Stomach smooth muscle (tissue), 2 donors: ENCODE results near the gene IQUB.
"Not testable (repeated sequence)": the region's sequence is repeated elsewhere in the genome, so short reads cannot be mapped to it uniquely, and the experiment has no call there.

Source experiments
- H3K27ac ChIP-seq: one replicate; pipeline ENCODE4 v1.7.0; 2013; ENCODE audit warnings: mild to moderate bottlenecking, low read length, inconsistent platforms
- H3K27me3 ChIP-seq, 2 donors: one replicate each; pipeline ENCODE4 v1.7.0; 2013; ENCODE audit warnings: low read length in 2 of 2; ENCODE audit not compliant: insufficient read depth in 2 of 2, control insufficient read depth in 1 of 2
- H3K36me3 ChIP-seq, 2 donors: one replicate each; pipeline ENCODE4 v1.7.0; 2013; ENCODE audit warnings: low read length in 2 of 2; ENCODE audit not compliant: control insufficient read depth in 2 of 2, insufficient read depth in 2 of 2
- H3K4me1 ChIP-seq: one replicate; pipeline ENCODE4 v1.7.0; 2013; ENCODE audit warnings: low read length; ENCODE audit not compliant: control insufficient read depth, insufficient read depth
- H3K4me3 ChIP-seq, 2 donors: one replicate each; pipeline ENCODE4 v1.7.0; 2013; ENCODE audit warnings: low read length in 2 of 2
- H3K9ac ChIP-seq, 2 donors: one replicate each; pipeline ENCODE4 v1.7.0; 2013; ENCODE audit warnings: low read length in 2 of 2, mild to moderate bottlenecking in 1 of 2
- H3K9me3 ChIP-seq, 2 donors: one replicate each; pipeline ENCODE4 v1.7.0; 2013; ENCODE audit warnings: low read length in 2 of 2; ENCODE audit not compliant: control insufficient read depth in 2 of 2
- donor health status: healthy.
- donor health status: Pancreatic carcinoma.

IQUB gene

DNA sequence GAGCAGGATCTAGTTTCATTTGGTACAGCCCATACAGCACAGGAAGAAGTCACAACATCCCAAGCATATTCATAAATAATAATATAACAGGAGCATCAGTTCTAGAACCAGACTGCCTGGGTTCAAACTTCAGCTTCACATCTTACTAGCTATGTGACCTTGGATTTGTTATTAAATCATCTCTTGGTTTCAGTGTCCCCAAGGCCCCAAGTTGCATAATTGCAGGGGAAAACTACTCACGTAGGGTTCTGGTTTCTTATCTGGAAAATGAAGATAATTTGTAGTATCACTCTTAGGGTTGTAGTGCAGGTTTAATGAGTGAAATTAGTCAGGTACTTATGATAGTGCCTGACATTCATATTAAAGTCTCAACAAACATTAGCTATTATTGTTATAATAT, 5.5 kb upstream of the IQUB start:
- no peak overlapping the region for H3K9ac ChIP-seq
- no peaks in the 10 kb centered on the region for H3K4me1 ChIP-seq
- H3K4me3 ChIP-seq: no peak overlapping the region
- no peaks in the 10 kb centered on the region for H3K27me3 ChIP-seq
- H3K9me3 ChIP-seq: no peaks in the 10 kb centered on the region
- H3K27ac ChIP-seq: no peak overlapping the region
- H3K36me3 ChIP-seq: peaks cover 0 to 7% of the 10 kb centered on the region in 2 donors

GRCh38 chr7:123538897-123539296, 4.5 kb upstream of the IQUB start:
- Histone ChIP-seq H3K4me1 (peaks cover 4% of the 10 kb centered on the region), H3K36me3 (peaks cover 0 to 7% of the 10 kb centered on the region in 2 donors), H3K27ac (no peak overlapping the region), H3K27me3 (no peaks in the 10 kb centered on the region), H3K4me3 (no peak overlapping the region), H3K9me3 (no peaks in the 10 kb centered on the region), H3K9ac (no peak overlapping the region)

DNA sequence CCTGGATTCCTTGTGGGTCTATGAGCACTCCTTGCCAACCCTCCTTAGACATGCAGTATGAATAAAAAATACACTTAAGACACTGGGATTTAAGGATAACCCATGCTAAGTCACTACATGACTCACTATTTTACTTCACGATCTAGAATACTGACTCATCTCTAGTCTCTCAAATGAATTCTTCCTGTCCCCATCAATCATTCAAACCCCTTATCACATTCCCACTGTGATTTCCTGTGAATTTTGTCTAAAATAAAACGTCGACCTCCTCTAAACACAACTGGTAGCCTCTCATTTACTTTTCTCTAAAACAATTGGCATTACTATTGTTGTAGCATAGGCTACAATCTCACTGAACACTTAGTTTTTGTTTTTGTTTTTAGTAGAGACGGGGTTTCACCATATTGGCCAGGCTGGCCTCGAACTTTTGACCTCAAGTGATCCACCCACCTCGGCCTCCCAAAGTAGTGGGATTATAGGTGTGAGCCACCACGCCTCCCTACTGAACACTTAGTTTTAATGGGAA, 3.9 kb upstream of the IQUB start:
- Histone ChIP-seq H3K27ac (no peak overlapping the region), H3K9ac (no peak overlapping the region), H3K9me3 (no peaks in the 10 kb centered on the region), H3K4me3 (no peak overlapping the region), H3K4me1 (peaks cover 5% of the 10 kb centered on the region), H3K36me3 (peaks cover 0 to 3% of the 10 kb centered on the region in 2 donors), H3K27me3 (peaks cover 0 to 4% of the 10 kb centered on the region in 2 donors)

GRCh38 chr7:123537026-123537642, 2.7 kb upstream of the IQUB start:
- Histone ChIP-seq H3K4me3 (no peak overlapping the region), H3K36me3 (peaks cover 0 to 3% of the 10 kb centered on the region in 2 donors), H3K4me1 (peaks cover 5% of the 10 kb centered on the region), H3K9ac (no peak overlapping the region), H3K27me3 (peaks cover 0 to 4% of the 10 kb centered on the region in 2 donors), H3K9me3 (no peaks in the 10 kb centered on the region), H3K27ac (no peak overlapping the region)

DNA sequence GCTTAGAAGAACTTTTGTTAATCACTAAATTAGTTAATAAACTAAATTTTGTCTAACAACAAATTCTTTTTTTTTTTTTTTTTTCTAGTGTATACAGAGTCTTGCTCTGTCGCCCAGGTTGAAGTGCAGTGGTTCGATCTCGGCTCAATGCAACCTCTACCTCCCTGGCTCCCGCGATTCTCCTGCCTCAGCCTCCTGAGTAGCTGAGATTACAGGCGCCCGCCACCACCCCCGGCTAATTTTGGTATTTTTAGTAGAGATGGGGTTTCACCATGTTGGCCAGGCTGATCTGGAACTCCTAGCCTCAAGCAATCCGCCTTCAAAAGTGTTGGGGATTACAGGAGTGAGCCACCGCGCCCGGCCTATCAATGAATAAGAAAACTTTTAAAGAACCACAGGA, 1.1 kb upstream of the IQUB start:
- H3K36me3 ChIP-seq: no peaks in the 10 kb centered on the region
- peak overlapping the region; percentile 27 to 85 for H3K4me3 ChIP-seq
- no peaks in the 10 kb centered on the region for H3K9me3 ChIP-seq
- peak overlapping the region in 1 of 2 donors; percentile 33 for H3K9ac ChIP-seq
- peaks cover 5% of the 10 kb centered on the region for H3K4me1 ChIP-seq
- H3K27me3 ChIP-seq: peaks cover 0 to 4% of the 10 kb centered on the region in 2 donors
- no peak overlapping the region for H3K27ac ChIP-seq

DNA sequence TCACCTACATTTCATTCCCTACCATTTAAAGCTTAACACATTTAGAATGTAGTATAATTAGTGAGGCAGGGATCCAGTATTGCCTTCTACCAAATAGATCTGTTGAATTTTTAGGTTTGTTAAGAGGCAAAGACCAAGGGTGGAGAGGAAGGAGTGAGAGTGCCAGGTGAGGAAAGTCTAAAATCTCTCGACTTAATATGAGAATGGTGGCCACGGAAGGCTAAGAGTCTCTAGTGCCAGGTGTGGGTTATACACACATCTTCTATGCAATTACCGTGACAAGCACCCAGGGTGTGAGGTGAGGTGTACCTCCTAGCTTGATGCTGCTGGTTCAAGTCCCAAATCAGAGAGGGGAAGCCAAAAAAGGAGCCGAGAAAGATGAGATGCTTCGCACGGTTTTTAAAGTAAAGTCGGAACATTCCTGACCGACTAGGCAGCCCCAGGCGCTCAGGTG, 439 bp downstream of the IQUB start:
- Histone ChIP-seq H3K36me3 (no peaks in the 10 kb centered on the region), H3K27me3 (peaks cover 0 to 4% of the 10 kb centered on the region in 2 donors), H3K9ac (peak overlapping the region; percentile 60 to 66), H3K27ac (no peak overlapping the region), H3K9me3 (no peaks in the 10 kb centered on the region), H3K4me3 (peak overlapping the region; percentile 83 to 85), H3K4me1 (peaks cover 5% of the 10 kb centered on the region)

DNA sequence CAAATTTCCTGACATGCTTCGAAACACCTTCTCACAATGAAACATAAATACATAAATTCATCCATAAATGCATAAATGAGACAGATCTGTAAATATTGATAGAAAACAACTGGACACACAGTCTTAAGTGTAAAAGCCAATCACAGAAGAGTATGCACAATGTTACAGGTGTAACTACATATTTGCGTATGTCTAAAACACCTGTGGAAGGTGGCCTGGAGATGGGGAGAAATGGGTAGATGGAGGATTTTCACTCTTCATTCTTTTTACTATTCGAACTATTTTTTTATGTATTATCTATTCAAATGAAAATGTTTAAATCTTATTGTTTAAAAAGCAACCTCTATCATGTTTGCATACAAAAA, 860 bp downstream of the IQUB start:
- H3K4me1 ChIP-seq: peaks cover 5% of the 10 kb centered on the region
- H3K9me3 ChIP-seq: no peaks in the 10 kb centered on the region
- no peaks in the 10 kb centered on the region for H3K36me3 ChIP-seq
- H3K27me3 ChIP-seq: peaks cover 0 to 4% of the 10 kb centered on the region in 2 donors
- no peak overlapping the region for H3K27ac ChIP-seq
- H3K9ac ChIP-seq: no peak overlapping the region
- H3K4me3 ChIP-seq: no peak overlapping the region

DNA sequence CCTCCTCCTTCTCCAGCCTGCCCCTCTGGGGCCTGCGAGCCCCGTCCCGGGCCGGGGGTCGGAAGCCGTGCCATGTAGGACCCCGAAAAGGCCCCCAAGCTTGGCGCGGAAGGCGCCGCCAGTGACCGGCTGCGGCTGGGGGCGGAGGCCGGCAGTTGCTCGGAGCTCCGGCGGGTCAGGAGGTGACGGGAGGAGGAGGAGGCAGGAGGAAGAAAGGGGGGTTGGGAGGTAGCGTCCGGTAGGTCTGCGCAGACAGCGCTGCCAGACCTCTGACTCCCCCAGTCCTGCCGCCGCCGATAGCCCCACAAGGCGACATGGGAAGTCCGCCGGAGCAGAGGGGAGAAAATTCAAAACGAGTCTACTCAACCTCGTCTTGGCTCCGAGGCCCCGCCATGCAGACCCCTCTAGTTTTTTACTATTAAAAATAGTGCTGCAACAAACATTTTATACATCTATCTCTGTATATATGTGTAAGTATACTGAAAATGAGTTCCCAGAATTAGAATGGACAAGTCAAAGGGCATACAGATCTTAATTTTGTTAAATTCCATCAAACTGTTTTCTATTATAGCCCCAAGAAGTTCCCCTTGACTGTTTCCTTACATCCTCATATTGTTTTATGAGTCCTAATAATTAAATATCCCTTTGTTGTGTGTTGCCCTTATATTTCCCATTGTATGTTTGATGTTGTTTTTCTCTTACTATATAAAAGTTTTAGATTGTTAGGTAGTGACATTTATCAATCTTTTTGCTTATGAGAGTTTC, 1.4 kb downstream of the IQUB start:
- H3K27ac ChIP-seq, H3K9me3 ChIP-seq, H3K9ac ChIP-seq, H3K27me3 ChIP-seq, H3K36me3 ChIP-seq, H3K4me1 ChIP-seq: not testable (repeated sequence)
- H3K4me3 ChIP-seq: peak overlapping the region in 1 of 2 donors; percentile 47

- H3K9me3 ChIP-seq, H3K27ac ChIP-seq, H3K36me3 ChIP-seq, H3K4me1 ChIP-seq, H3K27me3 ChIP-seq, H3K9ac ChIP-seq: not testable (repeated sequence)
- peak overlapping the region in 1 of 2 donors; percentile 29 for H3K4me3 ChIP-seq
These were observed 2.1 kb downstream of the IQUB start for GRCh38 chr7:123532343-123532742.

DNA sequence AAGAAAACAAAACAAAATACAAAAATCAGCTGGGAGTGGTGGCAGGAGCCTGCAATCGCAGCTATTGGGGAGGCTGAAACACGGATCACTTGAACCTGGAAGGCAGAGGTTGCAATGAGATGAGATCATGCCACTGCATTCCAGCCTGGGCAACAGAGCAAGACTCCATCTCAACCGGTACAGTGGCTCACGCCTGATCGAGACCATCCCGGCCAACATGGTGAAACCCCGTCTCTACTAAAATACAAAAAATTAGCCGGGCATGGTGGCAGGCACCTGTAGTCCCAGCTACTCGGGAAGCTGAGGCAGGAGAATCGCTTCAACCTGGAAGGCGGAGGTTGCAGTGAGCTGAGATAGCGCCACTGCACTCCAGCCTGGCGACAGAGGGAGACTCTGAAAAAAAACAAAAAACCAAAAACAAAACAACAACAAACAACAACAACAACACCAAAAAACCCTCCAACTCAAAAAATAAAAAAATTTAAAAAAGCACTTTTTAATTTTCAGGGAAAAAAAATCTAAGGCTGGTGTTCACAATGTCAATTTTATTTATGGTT, 4.3 kb downstream of the IQUB start:
- H3K9me3 ChIP-seq, H3K36me3 ChIP-seq, H3K27ac ChIP-seq, H3K27me3 ChIP-seq, H3K9ac ChIP-seq, H3K4me3 ChIP-seq, H3K4me1 ChIP-seq: not testable (repeated sequence)

DNA sequence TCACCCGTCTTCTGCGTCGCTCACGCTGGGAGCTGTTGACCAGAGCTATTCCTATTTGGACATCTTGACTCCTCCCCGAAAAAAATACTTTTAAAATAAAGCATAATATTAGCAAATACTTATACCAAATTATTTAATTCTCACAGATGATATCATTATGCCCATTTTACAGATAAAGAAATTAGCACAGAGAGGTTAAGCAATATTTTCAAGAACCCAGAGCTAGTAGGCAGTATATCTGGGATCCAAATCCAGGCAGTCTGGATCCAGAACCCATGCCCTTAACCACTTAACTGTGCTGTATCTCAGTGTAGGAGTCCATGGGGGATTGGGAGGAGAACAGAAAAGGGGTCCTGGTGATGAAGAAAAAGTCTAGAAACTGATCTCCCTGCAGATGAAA, 6.1 kb downstream of the IQUB start:
- no peaks in the 10 kb centered on the region for H3K36me3 ChIP-seq

More for the DNA sequence above, 6.1 kb downstream of the IQUB start:
- Histone ChIP-seq H3K4me1 (no peaks in the 10 kb centered on the region), H3K4me3 (no peak overlapping the region), H3K9me3 (no peaks in the 10 kb centered on the region), H3K9ac (no peak overlapping the region), H3K27me3 (peaks cover 0 to under 1% of the 10 kb centered on the region in 2 donors), H3K27ac (no peak overlapping the region)
